Upper lobe of right lung (tissue), 1 donor: ENCODE results near the gene MYZAP. TPM values are rescaled to one million over a fixed set of nuclear protein-coding genes. Genes with fewer than 3 reads are reported as not detected.

ENCODE experiments used
- ATAC-seq: fragments of 200-7000 bp; cut with Tn5 transposase; one replicate; pipeline ENCODE4 v1.9.1; 2020; ENCODE audit warnings: mild to moderate bottlenecking, moderate library complexity
- DNase-seq: peaks from one replicate; pipeline ENCODE4 v3.0.0-alpha.2; 2020
- H3K27ac ChIP-seq: fragments of 200-600 bp; one replicate; pipeline ENCODE4 v1.8.0; 2022
- H3K27me3 ChIP-seq: fragments of 200-600 bp; one replicate; pipeline ENCODE4 v1.8.0; 2022; ENCODE audit warnings: mild to moderate bottlenecking
- H3K36me3 ChIP-seq: fragments of 200-600 bp; one replicate; pipeline ENCODE4 v1.8.0; 2022
- H3K4me1 ChIP-seq: fragments of 200-600 bp; one replicate; pipeline ENCODE4 v1.8.0; 2022
- H3K4me3 ChIP-seq: fragments of 200-600 bp; one replicate; pipeline ENCODE4 v1.8.0; 2022; ENCODE audit warnings: mild to moderate bottlenecking
- H3K9me3 ChIP-seq: fragments of 200-600 bp; one replicate; pipeline ENCODE4 v1.8.0; 2022
- intact Hi-C: fragments of 100-400 bp; cut with DNase I; formaldehyde crosslinking; loops from one replicate; pipeline ENCODE4 v1.11.0; 2022
- total RNA-seq: library from RNA; stranded (reverse); fragmentation: NEBNext Ultra II Directional; extraction: Animal tissue kit (Norgen Biotek cat#: 25700); gene quantifications from one replicate; pipeline ENCODE4 v1.2.1, GENCODE V29; 2021
- TF ChIP-seq, protein P1 (sequence below): fragments of 200-600 bp; IDR thresholded peaks from one replicate; pipeline ENCODE4 v1.8.0; 2022; ENCODE audit warnings: antibody characterized with exemption
- donor health status: DM: no; HTN: yes; CAD: no; lungs with severe emphysema.

Gene MYZAP
- total RNA-seq, 1 donor from 2014 or later = 30.9 TPM

DNA sequence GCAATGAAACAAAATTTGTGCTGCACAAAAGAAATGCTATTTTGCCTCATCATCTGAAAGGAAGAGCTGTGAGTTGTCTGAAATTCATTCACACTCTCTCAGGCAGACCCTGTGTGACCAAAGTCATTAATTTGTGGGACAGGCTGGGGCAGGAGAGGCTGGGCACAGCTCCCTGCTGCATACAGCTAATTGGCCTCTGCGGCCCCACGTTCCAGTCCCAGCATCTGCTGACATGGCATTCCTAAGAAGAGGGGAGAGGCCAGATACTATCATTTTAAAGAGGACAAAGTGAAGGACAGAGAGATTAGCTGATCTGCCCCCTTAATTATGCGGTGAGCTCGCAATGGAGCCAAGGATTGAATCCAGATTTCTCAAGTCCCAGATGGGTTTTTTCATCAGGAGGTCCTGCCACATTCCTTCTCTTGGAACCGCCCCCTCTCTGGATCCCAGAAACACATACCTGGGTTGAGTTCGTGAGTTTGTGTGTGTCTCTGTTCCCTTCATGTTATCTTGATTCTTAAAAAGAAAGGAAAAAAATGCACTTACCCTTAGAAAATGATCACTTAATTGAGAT lies 139.9 kb downstream of the MYZAP start:
- Histone ChIP-seq H3K36me3 (no peaks in the 10 kb centered on the region), H3K4me1 (peaks cover 9% of the 10 kb centered on the region), H3K9me3 (no peaks in the 10 kb centered on the region), H3K4me3 (no peak overlapping the region), H3K27ac (no peak overlapping the region), H3K27me3 (no peaks in the 10 kb centered on the region)
- DNase-seq (no peak), ATAC-seq (no peak)
- TF ChIP-seq, protein P1, sequence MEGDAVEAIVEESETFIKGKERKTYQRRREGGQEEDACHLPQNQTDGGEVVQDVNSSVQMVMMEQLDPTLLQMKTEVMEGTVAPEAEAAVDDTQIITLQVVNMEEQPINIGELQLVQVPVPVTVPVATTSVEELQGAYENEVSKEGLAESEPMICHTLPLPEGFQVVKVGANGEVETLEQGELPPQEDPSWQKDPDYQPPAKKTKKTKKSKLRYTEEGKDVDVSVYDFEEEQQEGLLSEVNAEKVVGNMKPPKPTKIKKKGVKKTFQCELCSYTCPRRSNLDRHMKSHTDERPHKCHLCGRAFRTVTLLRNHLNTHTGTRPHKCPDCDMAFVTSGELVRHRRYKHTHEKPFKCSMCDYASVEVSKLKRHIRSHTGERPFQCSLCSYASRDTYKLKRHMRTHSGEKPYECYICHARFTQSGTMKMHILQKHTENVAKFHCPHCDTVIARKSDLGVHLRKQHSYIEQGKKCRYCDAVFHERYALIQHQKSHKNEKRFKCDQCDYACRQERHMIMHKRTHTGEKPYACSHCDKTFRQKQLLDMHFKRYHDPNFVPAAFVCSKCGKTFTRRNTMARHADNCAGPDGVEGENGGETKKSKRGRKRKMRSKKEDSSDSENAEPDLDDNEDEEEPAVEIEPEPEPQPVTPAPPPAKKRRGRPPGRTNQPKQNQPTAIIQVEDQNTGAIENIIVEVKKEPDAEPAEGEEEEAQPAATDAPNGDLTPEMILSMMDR = no peak
- intact Hi-C loops = no loop called here

DNA sequence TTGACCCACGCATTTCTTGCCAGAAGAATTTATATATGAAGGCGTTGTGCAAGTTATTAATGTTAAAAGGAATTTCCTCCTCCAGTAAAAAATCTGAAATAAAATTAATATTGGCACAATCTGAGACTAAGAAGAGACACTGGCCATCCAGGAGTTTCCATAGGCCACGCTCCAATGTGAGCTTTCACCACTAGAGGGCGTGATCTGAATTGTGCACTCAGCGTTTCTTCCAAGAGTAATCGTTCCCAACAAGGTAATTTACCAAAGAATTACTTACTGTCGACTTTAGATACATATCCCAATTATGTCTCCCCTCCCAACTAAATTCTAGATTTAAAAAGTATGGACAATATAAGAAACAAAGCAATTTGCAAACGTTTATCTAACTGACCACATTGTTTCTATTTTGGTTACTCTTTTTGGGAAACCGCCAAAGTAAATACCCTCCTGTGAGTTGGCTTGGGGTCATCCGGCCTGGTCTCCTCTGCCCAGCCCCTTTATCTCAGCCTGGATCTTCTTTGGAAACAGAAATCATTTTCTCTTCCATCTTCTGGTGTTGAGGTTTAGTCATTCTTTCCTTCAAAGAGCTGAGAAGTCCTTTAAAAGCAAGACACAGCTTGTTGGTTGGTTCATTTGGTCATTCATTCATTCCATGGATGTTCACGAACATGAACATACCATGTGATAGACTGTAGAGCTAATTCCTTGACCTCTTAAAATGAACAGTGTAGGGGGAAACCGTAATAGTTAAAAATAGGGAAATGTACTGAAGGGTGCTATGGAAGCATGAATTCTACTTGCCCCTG lies 141.0 kb downstream of the MYZAP start:
- no peak for DNase-seq
- H3K4me1 ChIP-seq = peaks cover 9% of the 10 kb centered on the region
- no peaks in the 10 kb centered on the region for H3K36me3 ChIP-seq
- H3K4me3 ChIP-seq = no peak overlapping the region
- intact Hi-C loops = no loop called here
- no peak overlapping the region for H3K27ac ChIP-seq
- H3K9me3 ChIP-seq = no peaks in the 10 kb centered on the region
- no peaks in the 10 kb centered on the region for H3K27me3 ChIP-seq
- peak; percentile 81 for ATAC-seq
- TF ChIP-seq, protein P1 = peak; percentile 93

DNA sequence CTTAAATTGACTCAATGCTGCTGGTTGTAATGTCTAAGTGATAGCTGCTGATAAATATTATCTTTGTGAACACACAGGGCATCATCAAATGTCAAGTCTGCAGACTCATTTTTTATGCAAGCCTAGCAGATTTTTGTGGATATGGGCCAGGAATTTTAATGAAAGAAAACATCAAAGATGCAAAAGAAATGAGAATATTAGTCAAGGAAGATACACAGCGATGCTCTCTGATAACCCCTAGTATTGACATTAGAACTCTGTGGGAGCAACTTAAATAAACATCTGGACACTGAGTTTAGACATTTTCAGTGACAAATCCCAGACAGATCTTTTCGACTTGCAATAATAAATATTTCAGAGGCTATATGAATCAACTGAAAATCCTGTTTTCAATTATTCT lies 143.2 kb downstream of the MYZAP start:
- H3K36me3 ChIP-seq = no peaks in the 10 kb centered on the region
- intact Hi-C loops = no loop called here
- DNase-seq (no peak), ATAC-seq (no peak)
- no peak overlapping the region for H3K4me3 ChIP-seq
- H3K27ac ChIP-seq = no peak overlapping the region
- H3K27me3 ChIP-seq = no peaks in the 10 kb centered on the region
- no peaks in the 10 kb centered on the region for H3K9me3 ChIP-seq
- TF ChIP-seq, protein P1 = no peak
- H3K4me1 ChIP-seq = peaks cover 9% of the 10 kb centered on the region

Other genes starting within 250 kb of the MYZAP start
- gene CGNL1, start 215.4 kb upstream of the MYZAP start, total RNA-seq = 54.9 TPM
- 63.7 TPM for gene POLR2M, start 114.8 kb downstream of the MYZAP start, total RNA-seq